Spleen (tissue), 7 donors: ENCODE data around the gene TRIM60.
"Not testable (repeated sequence)": the region's sequence is repeated elsewhere in the genome, so short reads cannot be mapped to it uniquely, and the experiment has no call there.

ENCODE experiments used
- POLR2A ChIP-seq, 3 donors: fragments of 450-650 bp; IDR thresholded peaks; one replicate each; pipeline ENCODE4 v1.5.1; 2017; ENCODE audit warnings: antibody characterized with exemption in 3 of 3, mild to moderate bottlenecking in 1 of 3
- POLR2AphosphoS5 ChIP-seq, 3 donors: sonication (generic); formaldehyde crosslinking; IDR thresholded peaks; one replicate each; pipeline ENCODE4 v1.5.1; 2017; ENCODE audit warnings: antibody characterized with exemption in 3 of 3
- TF ChIP-seq, protein P1 (sequence below), 11 experiments: fragments of 200-600 bp in 7 of 11; fragments of 450-650 bp in 4 of 11; sonication (generic) in 4 of 11; IDR thresholded peaks in 8 of 11; conservative IDR thresholded peaks in 3 of 11; 1 replicate in 7 of 11; 2 replicates in 4 of 11; pipeline versions ENCODE4 v1.4.0 to v1.8.0; 2016 to 2021; ENCODE audit warnings: antibody characterized with exemption in 11 of 11, inconsistent platforms in 4 of 11, mild to moderate bottlenecking in 1 of 11
- donor health status: DM: no; HTN: no; CAD: no; lungs with moderate emphysema.
- donor health status: DM: no; HTN: no; CAD: no.
- donor health status: DM: no; HTN: no; CAD: no.

GRCh38 chr4:165073346-165073745 is 41.5 kb downstream of the TRIM60 start:
- TF ChIP-seq POLR2A, POLR2AphosphoS5 (IDR thresholded peaks at IDR 0.05): not testable (repeated sequence)
- TF ChIP-seq, protein P1, sequence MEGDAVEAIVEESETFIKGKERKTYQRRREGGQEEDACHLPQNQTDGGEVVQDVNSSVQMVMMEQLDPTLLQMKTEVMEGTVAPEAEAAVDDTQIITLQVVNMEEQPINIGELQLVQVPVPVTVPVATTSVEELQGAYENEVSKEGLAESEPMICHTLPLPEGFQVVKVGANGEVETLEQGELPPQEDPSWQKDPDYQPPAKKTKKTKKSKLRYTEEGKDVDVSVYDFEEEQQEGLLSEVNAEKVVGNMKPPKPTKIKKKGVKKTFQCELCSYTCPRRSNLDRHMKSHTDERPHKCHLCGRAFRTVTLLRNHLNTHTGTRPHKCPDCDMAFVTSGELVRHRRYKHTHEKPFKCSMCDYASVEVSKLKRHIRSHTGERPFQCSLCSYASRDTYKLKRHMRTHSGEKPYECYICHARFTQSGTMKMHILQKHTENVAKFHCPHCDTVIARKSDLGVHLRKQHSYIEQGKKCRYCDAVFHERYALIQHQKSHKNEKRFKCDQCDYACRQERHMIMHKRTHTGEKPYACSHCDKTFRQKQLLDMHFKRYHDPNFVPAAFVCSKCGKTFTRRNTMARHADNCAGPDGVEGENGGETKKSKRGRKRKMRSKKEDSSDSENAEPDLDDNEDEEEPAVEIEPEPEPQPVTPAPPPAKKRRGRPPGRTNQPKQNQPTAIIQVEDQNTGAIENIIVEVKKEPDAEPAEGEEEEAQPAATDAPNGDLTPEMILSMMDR (IDR thresholded peaks at IDR 0.05 in 8 of 11, conservative IDR thresholded peaks at IDR 0.05 in 3 of 11): not testable (repeated sequence)
